GM10266 (cell line): ENCODE measurements around the gene RCVRN.

Experiments used
- DNase-seq: peaks from one replicate; pipeline ENCODE4 v3.0.0; 2012; ENCODE audit errors: extremely low spot score
- CTCF ChIP-seq: IDR thresholded peaks from 2 replicates; pipeline ENCODE4 v1.5.1; 2012; ENCODE audit warnings: mild to moderate bottlenecking, low read depth; ENCODE audit not compliant: control insufficient read depth, insufficient read depth; ENCODE audit errors: missing control alignments

RCVRN gene

GRCh38 chr17:9859781-9860180 is 45.3 kb downstream of the RCVRN start:
- TF ChIP-seq CTCF: no peak
- DNase-seq: no peak

GRCh38 chr17:9855036-9855435 is 50.0 kb downstream of the RCVRN start:
- no peak for TF ChIP-seq CTCF
- DNase-seq: no peak

GRCh38 chr17:9854255-9854654 is 50.8 kb downstream of the RCVRN start:
- DNase-seq: no peak
- TF ChIP-seq CTCF: no peak

GRCh38 chr17:9850151-9850550 is 54.9 kb downstream of the RCVRN start:
- DNase-seq: no peak
- no peak for TF ChIP-seq CTCF
